HCT116 (cell line): ENCODE results near the gene PREPL. TPM values are rescaled to one million over a fixed set of nuclear protein-coding genes. Genes with fewer than 3 reads are reported as not detected.
A peak's percentile ranks its signal among the peaks of the same experiment; 100 is the strongest.

Experiments used
- ATAC-seq: fragments of 200-7000 bp; cut with Tn5 transposase; 2 replicates; pipeline ENCODE4 v1.9.1; 2020; ENCODE audit warnings: mild to moderate bottlenecking, moderate library complexity
- BruUV-seq: library from RNA; stranded (reverse); fragments of 400-500 nt; replicated peaks from 2 replicates; lab custom pipeline; 2021; lab: Mats Ljungman, UMichigan
- CTCF ChIA-PET: fragments of 300-600 bp; sonication (Branson Sonifier 250); formaldehyde crosslinking; loops from one replicate; lab custom pipeline; 2021; ENCODE audit warnings: antibody characterized with exemption; lab: Charles Lee
- POLR2A ChIA-PET: fragments of 300-600, 350-600 bp; sonication (Branson Sonifier 250); formaldehyde crosslinking; loops from one replicate; lab custom pipeline; 2021; ENCODE audit warnings: antibody characterized with exemption; lab: Charles Lee
- RAD21 ChIA-PET, 2 experiments: fragments of 300-600 bp; sonication (Branson Sonifier 250); formaldehyde crosslinking; loops; one replicate each; lab custom pipeline; 2023; ENCODE audit warnings: low total read pairs in 2 of 2; ENCODE audit not compliant: uncharacterized antibody in 2 of 2, unreplicated experiment in 2 of 2, low non-redundant PET in 1 of 2; lab: Charles Lee
- DNase-seq: peaks from one replicate; pipeline ENCODE4 v3.0.0-alpha.2; 2010; ENCODE audit warnings: low read depth, low spot score
- H2AFZ ChIP-seq: fragments of 200-600 bp; shearing (Covaris generic), sonication (generic); 2 replicates; pipeline ENCODE4 v1.6.1; 2017; ENCODE audit warnings: low read depth, mixed run types, mixed read lengths, antibody characterized with exemption, low read length; ENCODE audit not compliant: poor library complexity, severe bottlenecking
- H3K27ac ChIP-seq: 2 replicates; pipeline ENCODE4 v1.5.1; 2012; ENCODE audit warnings: low read depth, low read length
- H3K27me3 ChIP-seq: fragments of 200-600 bp; sonication (generic); 2 replicates; pipeline ENCODE4 v1.6.1; 2016; ENCODE audit warnings: mixed run types, low read length, mixed read lengths; ENCODE audit not compliant: insufficient read depth
- H3K36me3 ChIP-seq, 2 experiments: fragments of 200-500 bp in 1 of 2; fragments of 200-600 bp in 1 of 2; sonication (Bioruptor generic) in 1 of 2; sonication (generic) in 1 of 2; 2 replicates each; pipeline versions ENCODE4 v1.5.1 to v1.6.1; 2014 to 2016; ENCODE audit warnings: low read length in 2 of 2, inconsistent platforms in 1 of 2, mixed read lengths in 1 of 2, mixed run types in 1 of 2; ENCODE audit not compliant: insufficient read depth in 2 of 2, control insufficient read depth in 1 of 2
- H3K4me1 ChIP-seq, 2 experiments: fragments of 200-600 bp in 1 of 2; sonication (generic) in 1 of 2; 2 replicates each; pipeline versions ENCODE4 v1.5.1 to v1.6.1; 2012 to 2017; ENCODE audit warnings: low read length in 2 of 2, inconsistent platforms in 1 of 2, mild to moderate bottlenecking in 1 of 2, mixed read lengths in 1 of 2, mixed run types in 1 of 2, moderate library complexity in 1 of 2; ENCODE audit not compliant: insufficient read depth in 2 of 2, control insufficient read depth in 1 of 2
- H3K4me2 ChIP-seq: fragments of 200-600 bp; sonication (generic); 2 replicates; pipeline ENCODE4 v1.6.1; 2017; ENCODE audit warnings: mixed run types, low read length, mixed read lengths
- H3K4me3 ChIP-seq, 2 experiments: fragments of 200-600 bp in 1 of 2; sonication (generic) in 1 of 2; replicated peaks in 1 of 2; 2 replicates each; pipeline ENCODE4 v1.5.1; 2011 to 2016; ENCODE audit warnings: low read length in 2 of 2, control low read depth in 1 of 2, low read depth in 1 of 2, mild to moderate bottlenecking in 1 of 2, mixed read lengths in 1 of 2, mixed run types in 1 of 2
- H3K79me2 ChIP-seq: fragments of 200-600 bp; sonication (generic); 2 replicates; pipeline ENCODE4 v1.6.1; 2017; ENCODE audit warnings: mild to moderate bottlenecking, mixed run types, low read length, moderate library complexity, mixed read lengths; ENCODE audit not compliant: insufficient read depth
- H3K9ac ChIP-seq: fragments of 200-600 bp; sonication (generic); 2 replicates; pipeline ENCODE4 v1.6.1; 2016; ENCODE audit warnings: low read length, mixed read lengths
- H3K9me2 ChIP-seq: fragments of 200-600 bp; sonication (generic), shearing (Covaris generic); 2 replicates; pipeline ENCODE4 v1.6.1; 2017; ENCODE audit warnings: mixed run types, mild to moderate bottlenecking, moderate library complexity; ENCODE audit not compliant: insufficient read depth
- H3K9me3 ChIP-seq, 2 experiments: fragments of 200-500 bp in 1 of 2; fragments of 200-600 bp in 1 of 2; sonication (Bioruptor generic) in 1 of 2; sonication (generic) in 1 of 2; 2 replicates each; pipeline ENCODE4 v1.6.1; 2014 to 2017; ENCODE audit warnings: low read length in 2 of 2, mixed read lengths in 2 of 2, inconsistent platforms in 1 of 2, low read depth in 1 of 2, mild to moderate bottlenecking in 1 of 2, mixed run types in 1 of 2, moderate library complexity in 1 of 2; ENCODE audit not compliant: control insufficient read depth in 1 of 2, insufficient read depth in 1 of 2
- H4K20me1 ChIP-seq: fragments of 200-600 bp; sonication (generic), shearing (Covaris generic); 2 replicates; pipeline ENCODE4 v1.6.1; 2017; ENCODE audit warnings: mixed run types, mild to moderate bottlenecking, moderate library complexity; ENCODE audit not compliant: insufficient read depth
- CBX3 ChIP-seq: IDR thresholded peaks from 2 replicates; pipeline ENCODE4 v1.6.1; 2012; ENCODE audit warnings: low read depth
- EGR1 ChIP-seq: IDR thresholded peaks from 2 replicates; pipeline ENCODE4 v1.6.1; 2012; ENCODE audit warnings: low read depth
- ELF1 ChIP-seq: IDR thresholded peaks from 2 replicates; pipeline ENCODE4 v1.6.1; 2012; ENCODE audit warnings: low read depth, borderline replicate concordance
- EZH2 ChIP-seq: fragments of 200-600 bp; sonication (generic); IDR thresholded peaks from 2 replicates; pipeline ENCODE4 v1.6.1; 2017; ENCODE audit warnings: antibody characterized with exemption, mixed run types
- EZH2phosphoT487 ChIP-seq: fragments of 200-600 bp; IDR thresholded peaks from 2 replicates; pipeline ENCODE4 v1.6.1; 2018; ENCODE audit warnings: antibody characterized with exemption, borderline replicate concordance
- MAX ChIP-seq: IDR thresholded peaks from 2 replicates; pipeline ENCODE4 v1.6.1; 2012
- SP1 ChIP-seq: IDR thresholded peaks from 2 replicates; pipeline ENCODE4 v1.6.1; 2012; ENCODE audit warnings: low read depth
- SRF ChIP-seq: IDR thresholded peaks from 2 replicates; pipeline ENCODE4 v1.6.1; 2012; ENCODE audit warnings: low read depth
- YY1 ChIP-seq: IDR thresholded peaks from 2 replicates; pipeline ENCODE4 v1.6.1; 2011; ENCODE audit warnings: low read length, low read depth, moderate library complexity, mild to moderate bottlenecking; ENCODE audit not compliant: insufficient replicate concordance; ENCODE audit errors: extremely low read depth
- ZNF274 ChIP-seq: fragments of 200-500 bp; sonication (Bioruptor generic); IDR thresholded peaks from 2 replicates; pipeline ENCODE4 v1.6.1; 2014; ENCODE audit warnings: mild to moderate bottlenecking, low read depth, low read length, inconsistent platforms
- intact Hi-C: fragments of 100-400 bp; cut with micrococcal nuclease; formaldehyde crosslinking; loops from 2 replicates; pipeline ENCODE4 v1.10.0; 2022
- total RNA-seq: library from RNA; stranded (reverse); gene quantifications from one replicate; pipeline ENCODE4 v1.2.1, GENCODE V29; 2021; ENCODE audit not compliant: unreplicated experiment

The PREPL gene
- total RNA-seq, 1 experiment from 2014 or later, result 31.1 TPM

GRCh38 chr2:44314362-44314761 is 46.9 kb downstream of the PREPL start:
- Histone ChIP-seq H3K4me1 (no peaks in the 10 kb centered on the region), H3K27ac (no peak overlapping the region), H3K9ac (no peak overlapping the region), H3K4me3 (no peak overlapping the region), H3K9me2 (no peaks in the 10 kb centered on the region), H2AFZ (no peak overlapping the region), H3K9me3 (peaks cover 0 to 12% of the 10 kb centered on the region in 2 experiments; a peak in 1 of 4 replicates), H3K27me3 (no peaks in the 10 kb centered on the region), H3K36me3 (peaks cover 8 to 12% of the 10 kb centered on the region in 2 experiments; a peak in 2 of 4 replicates), H4K20me1 (no peaks in the 10 kb centered on the region), H3K79me2 (no peaks in the 10 kb centered on the region), H3K4me2 (no peak overlapping the region)
- TF ChIP-seq EGR1 (no peak), CBX3 (no peak), YY1 (no peak), SRF (no peak), EZH2 (no peak), ELF1 (no peak), ZNF274 (no peak), MAX (no peak), EZH2phosphoT487 (no peak), SP1 (no peak)
- intact Hi-C loops, result no loop called here
- POLR2A ChIA-PET, result no interaction called here
- CTCF ChIA-PET, result no interaction called here
- DNase-seq (no peak), ATAC-seq (no peak)
- RAD21 ChIA-PET, result no interaction called here
- no TSS peak for BruUV-seq

- H3K4me1 ChIP-seq, result no peaks in the 10 kb centered on the region
- ChIA-PET CTCF (no interaction called here), POLR2A (no interaction called here)
- H2AFZ ChIP-seq, result no peak overlapping the region
- peaks cover 0 to 12% of the 10 kb centered on the region in 2 experiments; a peak in 1 of 4 replicates for H3K9me3 ChIP-seq
- no peaks in the 10 kb centered on the region for H4K20me1 ChIP-seq
- H3K4me2 ChIP-seq, result no peak overlapping the region
- H3K9ac ChIP-seq, result no peak overlapping the region
- intact Hi-C loops, result no loop called here
- H3K36me3 ChIP-seq, result peaks cover 3 to 12% of the 10 kb centered on the region in 2 experiments; a peak in 2 of 4 replicates
- BruUV-seq, result no TSS peak
- no peaks in the 10 kb centered on the region for H3K9me2 ChIP-seq
- no peak overlapping the region for H3K4me3 ChIP-seq
- H3K27ac ChIP-seq, result no peak overlapping the region
- no peak for TF ChIP-seq ZNF274
- peak; percentile 66 for TF ChIP-seq CBX3
- TF ChIP-seq, all 23 proteins: peak for 1
- DNase-seq, result no peak
- ATAC-seq, result no peak
- RAD21 ChIA-PET, result no interaction called here
- Histone ChIP-seq H3K79me2 (no peaks in the 10 kb centered on the region), H3K27me3 (no peaks in the 10 kb centered on the region)
Observed at GRCh38 chr2:44310287-44310686, 51.0 kb downstream of the PREPL start.
